HL-60 (cell line): ENCODE results near the gene PHYHIPL.

Source experiments
- POLR2AphosphoS5 ChIP-seq: IDR thresholded peaks from 2 replicates; pipeline ENCODE4 v1.6.1; 2012; ENCODE audit warnings: low read depth
- TF ChIP-seq, protein P1 (sequence below): IDR thresholded peaks from one replicate; pipeline ENCODE4 v1.5.1; 2011; ENCODE audit warnings: low read length, control low read depth, inconsistent platforms; ENCODE audit not compliant: insufficient read depth

DNA sequence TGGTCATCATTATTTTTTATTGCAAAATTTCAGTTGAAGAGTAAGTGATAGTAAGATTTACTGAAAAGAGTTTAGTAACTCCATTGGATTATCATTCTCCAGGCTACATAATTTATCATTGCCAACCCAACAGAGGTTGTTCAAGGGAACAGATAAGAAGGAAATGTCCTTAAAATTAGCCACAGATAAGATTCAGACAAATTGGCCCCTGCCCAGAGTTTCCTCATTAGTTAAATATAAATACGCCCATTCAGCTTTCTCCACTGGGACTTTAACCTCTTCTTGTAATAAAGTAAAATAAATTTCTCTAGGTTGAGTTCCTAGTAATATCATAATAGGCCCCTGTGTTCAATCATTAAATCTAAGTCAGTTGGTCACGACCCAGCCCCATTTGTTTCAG is 27.7 kb upstream of the PHYHIPL start:
- TF ChIP-seq, protein P1, sequence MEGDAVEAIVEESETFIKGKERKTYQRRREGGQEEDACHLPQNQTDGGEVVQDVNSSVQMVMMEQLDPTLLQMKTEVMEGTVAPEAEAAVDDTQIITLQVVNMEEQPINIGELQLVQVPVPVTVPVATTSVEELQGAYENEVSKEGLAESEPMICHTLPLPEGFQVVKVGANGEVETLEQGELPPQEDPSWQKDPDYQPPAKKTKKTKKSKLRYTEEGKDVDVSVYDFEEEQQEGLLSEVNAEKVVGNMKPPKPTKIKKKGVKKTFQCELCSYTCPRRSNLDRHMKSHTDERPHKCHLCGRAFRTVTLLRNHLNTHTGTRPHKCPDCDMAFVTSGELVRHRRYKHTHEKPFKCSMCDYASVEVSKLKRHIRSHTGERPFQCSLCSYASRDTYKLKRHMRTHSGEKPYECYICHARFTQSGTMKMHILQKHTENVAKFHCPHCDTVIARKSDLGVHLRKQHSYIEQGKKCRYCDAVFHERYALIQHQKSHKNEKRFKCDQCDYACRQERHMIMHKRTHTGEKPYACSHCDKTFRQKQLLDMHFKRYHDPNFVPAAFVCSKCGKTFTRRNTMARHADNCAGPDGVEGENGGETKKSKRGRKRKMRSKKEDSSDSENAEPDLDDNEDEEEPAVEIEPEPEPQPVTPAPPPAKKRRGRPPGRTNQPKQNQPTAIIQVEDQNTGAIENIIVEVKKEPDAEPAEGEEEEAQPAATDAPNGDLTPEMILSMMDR, result no peak
- no peak for TF ChIP-seq POLR2AphosphoS5
